ENCODE data around the gene SLC29A2.
"Not testable (repeated sequence)": the region's sequence is repeated elsewhere in the genome, so short reads cannot be mapped to it uniquely, and the experiment has no call there.

- TF ChIP-seq POLR2A, CTCF, EP300 (IDR thresholded peaks at IDR 0.05): not testable (repeated sequence)
Measured at GRCh38 chr11:66384316-66384715, 12.8 kb upstream of the SLC29A2 start.

All from tibial nerve (tissue), 4 donors.